GM23248 (cell line): Measurements from ENCODE around the gene RXRB. TPM values are rescaled to one million over a fixed set of nuclear protein-coding genes. Genes with fewer than 3 reads are reported as not detected.
"Not testable (repeated sequence)": the region's sequence is repeated elsewhere in the genome, so short reads cannot be mapped to it uniquely, and the experiment has no call there.

Source experiments
- DNase-seq: peaks from one replicate; pipeline ENCODE4 v3.0.0-alpha.2; 2015
- H2AFZ ChIP-seq: fragments of 200-600 bp; sonication (generic); 2 replicates; pipeline ENCODE4 v1.6.1; 2016; ENCODE audit warnings: antibody characterized with exemption
- H3F3A ChIP-seq: fragments of 200-600 bp; sonication (generic); 2 replicates; pipeline ENCODE4 v1.6.1; 2016; ENCODE audit warnings: mild to moderate bottlenecking, antibody characterized with exemption, mixed run types; ENCODE audit not compliant: insufficient read depth
- H3K27ac ChIP-seq: fragments of 200-600 bp; sonication (generic); 2 replicates; pipeline ENCODE4 v1.5.1; 2016; ENCODE audit warnings: mild to moderate bottlenecking
- H3K27me3 ChIP-seq: fragments of 200-600 bp; sonication (generic); replicated peaks from 2 replicates; pipeline ENCODE4 v1.6.1; 2016; ENCODE audit warnings: mild to moderate bottlenecking; ENCODE audit not compliant: insufficient read depth
- H3K36me3 ChIP-seq: fragments of 200-600 bp; sonication (generic); 2 replicates; pipeline ENCODE4 v1.6.1; 2016; ENCODE audit warnings: low read depth, mild to moderate bottlenecking
- H3K4me1 ChIP-seq: fragments of 200-600 bp; sonication (generic); 2 replicates; pipeline ENCODE4 v1.6.1; 2016; ENCODE audit warnings: mild to moderate bottlenecking; ENCODE audit not compliant: insufficient read depth
- H3K4me2 ChIP-seq: fragments of 200-600 bp; sonication (generic); one replicate; pipeline ENCODE4 v1.6.1; 2016; ENCODE audit warnings: mild to moderate bottlenecking; ENCODE audit not compliant: unreplicated experiment
- H3K4me3 ChIP-seq: fragments of 200-600 bp; sonication (generic); 2 replicates; pipeline ENCODE4 v1.5.1; 2016; ENCODE audit warnings: mild to moderate bottlenecking
- H3K79me2 ChIP-seq: fragments of 200-600 bp; sonication (generic); 2 replicates; pipeline ENCODE4 v1.6.1; 2016; ENCODE audit warnings: mild to moderate bottlenecking; ENCODE audit not compliant: insufficient read depth
- H3K9ac ChIP-seq: fragments of 200-600 bp; sonication (generic); 2 replicates; pipeline ENCODE4 v1.6.1; 2016; ENCODE audit warnings: mild to moderate bottlenecking
- H3K9me2 ChIP-seq: fragments of 200-600 bp; sonication (generic); 2 replicates; pipeline ENCODE4 v1.6.1; 2016; ENCODE audit warnings: mixed run types, mild to moderate bottlenecking, moderate library complexity; ENCODE audit not compliant: insufficient read depth
- H3K9me3 ChIP-seq: fragments of 200-600 bp; sonication (generic); one replicate; pipeline ENCODE4 v1.6.1; 2017; ENCODE audit warnings: low read depth
- H4K20me1 ChIP-seq: fragments of 200-600 bp; sonication (generic); 2 replicates; pipeline ENCODE4 v1.6.0; 2016; ENCODE audit not compliant: insufficient read depth
- EZH2 ChIP-seq: fragments of 200-600 bp; sonication (generic); IDR thresholded peaks from 2 replicates; pipeline ENCODE4 v1.6.1; 2018; ENCODE audit warnings: antibody characterized with exemption, mild to moderate bottlenecking; ENCODE audit not compliant: insufficient read depth, poor library complexity, severe bottlenecking
- EZH2phosphoT487 ChIP-seq: fragments of 200-600 bp; sonication (generic); IDR thresholded peaks from 2 replicates; pipeline ENCODE4 v1.6.1; 2018; ENCODE audit warnings: antibody characterized with exemption, moderate library complexity, mild to moderate bottlenecking, low read depth; ENCODE audit not compliant: insufficient read depth
- WGBS, 2 experiments: methylation state at CpG; one replicate each; pipeline ENCODE4 v1.1.6; 2015 to 2017; ENCODE audit warnings: low lambda C conversion rate in 2 of 2, low coverage in 1 of 2; ENCODE audit errors: missing lambda C conversion rate in 2 of 2; 5-methylcytosine and 5-hydroxymethylcytosine counted together
- in situ Hi-C: fragments of 300-500 bp; cut with MboI; formaldehyde crosslinking; loops from 2 replicates; pipeline ENCODE4 v1.15.0; 2020
- polyA plus RNA-seq: library from polyadenylated mRNA; unstranded; fragments of >200 nt; fragmentation: Nextera tagmentation; extraction: Ambion mirVana; gene quantifications from 2 replicates; pipeline ENCODE4 v1.2.1, GENCODE V29; 2016
- total RNA-seq: library from RNA; depleted of rRNA; stranded (reverse); fragments of >200 nt; shearing (Covaris generic); gene quantifications from 2 replicates; pipeline ENCODE4 v1.2.3, GENCODE V29; 2014

The RXRB gene
- total and polyA plus RNA-seq, 2 experiments from 2014 or later = 27.7 to 28.1 TPM

- no peak for DNase-seq
- H3K79me2 ChIP-seq = no peaks in the 10 kb centered on the region
- H4K20me1 ChIP-seq = no peaks in the 10 kb centered on the region
- no peaks in the 10 kb centered on the region for H3F3A ChIP-seq
- WGBS, 2 experiments = 21 to 26% methylated on average over 2 of the region's 2 CpGs
- no peaks in the 10 kb centered on the region for H3K4me1 ChIP-seq
- in situ Hi-C loops = no loop called here
- no peaks in the 10 kb centered on the region for H3K9me2 ChIP-seq
- H3K9me3 ChIP-seq = no peaks in the 10 kb centered on the region
- no peak overlapping the region for H3K9ac ChIP-seq
- H3K27ac ChIP-seq = no peak overlapping the region
- TF ChIP-seq EZH2phosphoT487 (no peak), EZH2 (no peak)
- peaks cover 27% of the 10 kb centered on the region for H3K27me3 ChIP-seq
- no peak overlapping the region for H3K4me2 ChIP-seq
- no peak overlapping the region for H3K4me3 ChIP-seq
- no peaks in the 10 kb centered on the region for H3K36me3 ChIP-seq
- H2AFZ ChIP-seq = no peak overlapping the region
These were observed 37.3 kb upstream of the RXRB start for GRCh38 chr6:33237741-33238140.

GRCh38 chr6:33236852-33237251 lies 36.4 kb upstream of the RXRB start:
- DNase-seq = no peak
- Histone ChIP-seq H3F3A (no peaks in the 10 kb centered on the region), H3K9me3 (no peaks in the 10 kb centered on the region), H3K36me3 (no peaks in the 10 kb centered on the region), H3K27me3 (peaks cover 27% of the 10 kb centered on the region), H3K27ac (no peak overlapping the region), H3K79me2 (no peaks in the 10 kb centered on the region), H3K4me3 (no peak overlapping the region), H3K4me2 (no peak overlapping the region), H3K9ac (no peak overlapping the region), H4K20me1 (no peaks in the 10 kb centered on the region), H3K4me1 (no peaks in the 10 kb centered on the region), H2AFZ (no peak overlapping the region), H3K9me2 (no peaks in the 10 kb centered on the region)
- TF ChIP-seq EZH2 (no peak), EZH2phosphoT487 (no peak)
- in situ Hi-C loops = no loop called here
- WGBS, 2 experiments = 59 to 66% methylated on average over 6 of the region's 6 CpGs

DNA sequence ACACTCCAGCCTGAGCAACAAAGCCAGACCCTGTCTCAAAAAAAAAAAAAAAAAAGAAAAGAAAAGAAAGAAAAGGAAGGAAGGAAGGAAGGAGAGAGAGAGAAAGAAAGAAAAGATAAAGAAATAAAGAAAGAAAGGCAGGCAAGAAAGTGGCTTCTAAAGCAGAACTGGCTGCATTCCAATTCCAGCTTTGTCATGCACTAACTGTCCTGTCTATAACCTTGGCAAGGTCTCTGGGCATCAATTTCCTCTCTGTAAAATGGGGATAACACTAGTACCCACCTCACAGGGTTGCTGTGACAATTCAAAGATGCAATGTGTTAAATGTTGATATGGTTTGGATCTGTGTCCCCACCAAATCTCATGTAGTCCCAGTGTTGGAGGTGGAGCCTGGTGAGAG lies 35.9 kb upstream of the RXRB start:
- Histone ChIP-seq H3K4me2 (no peak overlapping the region), H2AFZ (no peak overlapping the region), H3K4me3 (no peak overlapping the region), H3K27me3 (peaks cover 31% of the 10 kb centered on the region), H3F3A (no peaks in the 10 kb centered on the region), H4K20me1 (no peaks in the 10 kb centered on the region), H3K9ac (no peak overlapping the region), H3K79me2 (no peaks in the 10 kb centered on the region), H3K9me2 (no peaks in the 10 kb centered on the region), H3K4me1 (no peaks in the 10 kb centered on the region), H3K27ac (no peak overlapping the region), H3K36me3 (no peaks in the 10 kb centered on the region), H3K9me3 (no peaks in the 10 kb centered on the region)
- TF ChIP-seq EZH2phosphoT487 = no peak
- TF ChIP-seq EZH2 = no peak
- DNase-seq = no peak
- in situ Hi-C loops = no loop called here

DNA sequence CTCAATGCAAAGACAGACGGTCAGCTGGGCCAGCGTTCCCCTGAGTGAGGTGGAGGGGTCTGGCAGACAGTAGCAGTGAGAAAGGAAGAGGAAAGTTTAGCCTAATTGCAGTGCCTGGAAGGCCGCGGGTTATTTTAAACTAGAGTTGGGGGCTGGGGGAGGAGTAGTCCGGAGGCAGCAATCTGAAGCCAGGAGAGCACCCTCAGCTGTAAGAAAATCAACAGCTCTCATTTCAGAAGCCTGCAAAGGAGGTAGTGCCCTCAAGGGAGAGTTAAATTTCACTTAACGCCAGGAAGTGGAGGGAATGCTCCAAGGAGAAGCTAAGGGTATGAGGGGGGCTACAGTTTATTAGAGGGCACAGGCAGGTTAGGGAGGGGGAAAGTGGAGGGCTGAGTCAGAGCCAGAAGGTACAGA lies 34.8 kb upstream of the RXRB start:
- Histone ChIP-seq H3K36me3 (no peaks in the 10 kb centered on the region), H3K4me3 (no peak overlapping the region), H3K27ac (no peak overlapping the region), H4K20me1 (no peaks in the 10 kb centered on the region), H3K9me2 (no peaks in the 10 kb centered on the region), H3K4me2 (no peak overlapping the region), H3K79me2 (no peaks in the 10 kb centered on the region), H3F3A (no peaks in the 10 kb centered on the region), H3K9me3 (no peaks in the 10 kb centered on the region), H2AFZ (no peak overlapping the region), H3K9ac (no peak overlapping the region), H3K27me3 (peaks cover 38% of the 10 kb centered on the region), H3K4me1 (no peaks in the 10 kb centered on the region)
- TF ChIP-seq EZH2phosphoT487 (no peak), EZH2 (no peak)
- in situ Hi-C loops = no loop called here
- no peak for DNase-seq
- WGBS, 2 experiments = 10% methylated on average over 6 of the region's 6 CpGs

DNA sequence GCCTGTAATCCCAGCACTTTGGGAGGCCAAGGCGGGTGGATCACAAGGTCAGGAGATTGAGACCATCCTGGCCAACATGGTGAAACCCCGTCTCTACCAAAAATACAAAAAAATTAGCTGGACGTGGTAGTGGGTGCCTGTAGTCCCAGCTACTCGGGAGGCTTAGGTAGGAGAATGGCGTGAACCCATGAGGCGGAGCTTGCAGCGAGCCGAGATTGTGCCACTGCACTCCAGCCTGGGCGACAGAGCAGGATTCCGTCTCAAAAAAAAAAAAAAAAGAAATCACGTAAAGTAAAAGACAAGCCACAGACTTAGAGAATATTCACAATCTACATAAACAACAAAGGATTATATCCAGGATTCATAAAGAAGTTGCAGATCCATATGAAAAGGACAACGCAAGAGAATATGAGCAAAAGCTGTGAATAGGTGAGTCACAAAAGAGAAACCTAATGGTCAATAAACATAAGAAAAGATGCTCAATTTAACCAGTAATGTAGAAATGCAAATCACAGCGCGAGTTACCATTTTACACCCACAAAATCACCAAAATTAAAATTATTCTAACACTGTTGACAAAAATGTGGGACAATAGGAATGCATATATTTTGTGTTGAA lies 26.1 kb upstream of the RXRB start:
- H2AFZ ChIP-seq, H3K4me3 ChIP-seq, H3K9me3 ChIP-seq, H3K27ac ChIP-seq, H3K9ac ChIP-seq, H3F3A ChIP-seq, in situ Hi-C loops, H4K20me1 ChIP-seq, H3K36me3 ChIP-seq, DNase-seq, H3K9me2 ChIP-seq, H3K4me2 ChIP-seq, H3K79me2 ChIP-seq, H3K4me1 ChIP-seq: not testable (repeated sequence)
- H3K27me3 ChIP-seq = peaks cover 26% of the 10 kb centered on the region
- 28 to 34% methylated on average over 14 of the region's 14 CpGs for WGBS, 2 experiments
